Measurements from ENCODE around the gene CREB5.

The CREB5 gene

DNA sequence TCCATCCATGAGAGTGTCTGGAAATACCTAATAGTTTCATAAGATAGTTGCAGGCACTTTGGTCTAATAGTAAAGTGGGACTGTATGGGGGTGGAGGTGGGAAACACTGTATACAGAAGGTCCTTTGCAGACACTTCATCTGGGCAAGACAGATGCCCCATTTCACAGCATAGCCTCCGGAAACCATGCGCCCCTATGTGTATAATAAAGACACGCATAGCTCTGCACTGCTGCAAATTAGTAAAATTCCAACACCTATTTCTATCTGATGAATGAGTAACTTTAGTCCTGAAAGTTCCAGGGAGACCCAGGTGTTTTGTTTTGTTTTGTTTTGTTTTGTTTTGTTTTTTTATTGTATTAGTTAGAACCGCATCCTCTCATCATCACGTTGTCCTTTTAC, 187.1 kb downstream of the CREB5 start:
- Histone ChIP-seq H3K4me2 (ENCODE audit: insufficient read depth, low read length) (no peak overlapping the region), H3K27ac (ENCODE audit: low read length) (no peak overlapping the region), H3K9ac (ENCODE audit: low read depth, low read length) (no peak overlapping the region), H3K4me3 (ENCODE audit: low read depth in 1 of 2, low read length in 2 of 2) (no peak overlapping the region), H3K9me3 (ENCODE audit: insufficient read depth, low read length, severe bottlenecking) (no peaks in the 10 kb centered on the region), H3K4me1 (ENCODE audit: insufficient read depth, low read length) (no peaks in the 10 kb centered on the region), H3K79me2 (ENCODE audit: insufficient read depth, low read length) (no peaks in the 10 kb centered on the region), H2AFZ (ENCODE audit: low read depth, low read length) (no peak overlapping the region), H3K27me3 (ENCODE audit: insufficient read depth, low read length, poor library complexity) (no peaks in the 10 kb centered on the region), H3K36me3 (ENCODE audit: insufficient read depth, low read length) (no peaks in the 10 kb centered on the region), H4K20me1 (ENCODE audit: insufficient read depth, low read length) (no peaks in the 10 kb centered on the region)
- DNase-seq (no peak), ATAC-seq (ENCODE audit: insufficient read depth, low read depth) (no peak)
- TF ChIP-seq EZH2 (IDR thresholded peaks at IDR 0.05; ENCODE audit: borderline replicate concordance, low read depth, low read length, severe bottlenecking): no peak
- TF ChIP-seq, protein P1, sequence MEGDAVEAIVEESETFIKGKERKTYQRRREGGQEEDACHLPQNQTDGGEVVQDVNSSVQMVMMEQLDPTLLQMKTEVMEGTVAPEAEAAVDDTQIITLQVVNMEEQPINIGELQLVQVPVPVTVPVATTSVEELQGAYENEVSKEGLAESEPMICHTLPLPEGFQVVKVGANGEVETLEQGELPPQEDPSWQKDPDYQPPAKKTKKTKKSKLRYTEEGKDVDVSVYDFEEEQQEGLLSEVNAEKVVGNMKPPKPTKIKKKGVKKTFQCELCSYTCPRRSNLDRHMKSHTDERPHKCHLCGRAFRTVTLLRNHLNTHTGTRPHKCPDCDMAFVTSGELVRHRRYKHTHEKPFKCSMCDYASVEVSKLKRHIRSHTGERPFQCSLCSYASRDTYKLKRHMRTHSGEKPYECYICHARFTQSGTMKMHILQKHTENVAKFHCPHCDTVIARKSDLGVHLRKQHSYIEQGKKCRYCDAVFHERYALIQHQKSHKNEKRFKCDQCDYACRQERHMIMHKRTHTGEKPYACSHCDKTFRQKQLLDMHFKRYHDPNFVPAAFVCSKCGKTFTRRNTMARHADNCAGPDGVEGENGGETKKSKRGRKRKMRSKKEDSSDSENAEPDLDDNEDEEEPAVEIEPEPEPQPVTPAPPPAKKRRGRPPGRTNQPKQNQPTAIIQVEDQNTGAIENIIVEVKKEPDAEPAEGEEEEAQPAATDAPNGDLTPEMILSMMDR (IDR thresholded peaks at IDR 0.05; ENCODE audit: borderline replicate concordance, extremely low read depth, low read length, poor library complexity, severe bottlenecking): no peak

DNA sequence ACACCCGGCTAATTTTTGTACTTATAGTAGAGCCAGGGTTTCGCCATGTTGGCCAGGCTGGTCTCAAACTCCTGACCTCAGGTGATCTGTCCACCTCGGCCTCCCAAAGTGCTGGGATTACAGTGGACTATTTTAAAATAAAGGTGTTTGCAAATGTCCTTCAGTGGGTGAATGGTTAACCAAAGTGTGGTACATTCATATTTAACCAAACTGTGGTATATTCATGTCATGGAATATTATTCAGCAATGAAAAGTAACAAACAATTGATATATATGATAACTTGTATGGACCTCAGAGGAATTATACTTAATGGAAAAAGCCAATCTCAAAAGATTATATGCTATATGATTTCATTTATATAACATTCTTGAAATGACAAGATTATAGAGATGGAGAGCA, 190.0 kb downstream of the CREB5 start:
- Histone ChIP-seq H3K4me1 (ENCODE audit: insufficient read depth, low read length) (no peaks in the 10 kb centered on the region), H3K4me3 (ENCODE audit: low read depth in 1 of 2, low read length in 2 of 2) (no peak overlapping the region), H3K4me2 (ENCODE audit: insufficient read depth, low read length) (no peak overlapping the region), H3K27me3 (ENCODE audit: insufficient read depth, low read length, poor library complexity) (peaks cover 2% of the 10 kb centered on the region), H4K20me1 (ENCODE audit: insufficient read depth, low read length) (no peaks in the 10 kb centered on the region), H3K9me3 (ENCODE audit: insufficient read depth, low read length, severe bottlenecking) (no peaks in the 10 kb centered on the region), H3K9ac (ENCODE audit: low read depth, low read length) (no peak overlapping the region), H3K36me3 (ENCODE audit: insufficient read depth, low read length) (no peaks in the 10 kb centered on the region), H3K79me2 (ENCODE audit: insufficient read depth, low read length) (no peaks in the 10 kb centered on the region), H3K27ac (ENCODE audit: low read length) (no peak overlapping the region), H2AFZ (ENCODE audit: low read depth, low read length) (no peak overlapping the region)
- DNase-seq: no peak
- ATAC-seq (ENCODE audit: insufficient read depth, low read depth): no peak
- no peak for TF ChIP-seq EZH2 (IDR thresholded peaks at IDR 0.05; ENCODE audit: borderline replicate concordance, low read depth, low read length, severe bottlenecking)
- TF ChIP-seq, protein P1 (IDR thresholded peaks at IDR 0.05; ENCODE audit: borderline replicate concordance, extremely low read depth, low read length, poor library complexity, severe bottlenecking): no peak

DNA sequence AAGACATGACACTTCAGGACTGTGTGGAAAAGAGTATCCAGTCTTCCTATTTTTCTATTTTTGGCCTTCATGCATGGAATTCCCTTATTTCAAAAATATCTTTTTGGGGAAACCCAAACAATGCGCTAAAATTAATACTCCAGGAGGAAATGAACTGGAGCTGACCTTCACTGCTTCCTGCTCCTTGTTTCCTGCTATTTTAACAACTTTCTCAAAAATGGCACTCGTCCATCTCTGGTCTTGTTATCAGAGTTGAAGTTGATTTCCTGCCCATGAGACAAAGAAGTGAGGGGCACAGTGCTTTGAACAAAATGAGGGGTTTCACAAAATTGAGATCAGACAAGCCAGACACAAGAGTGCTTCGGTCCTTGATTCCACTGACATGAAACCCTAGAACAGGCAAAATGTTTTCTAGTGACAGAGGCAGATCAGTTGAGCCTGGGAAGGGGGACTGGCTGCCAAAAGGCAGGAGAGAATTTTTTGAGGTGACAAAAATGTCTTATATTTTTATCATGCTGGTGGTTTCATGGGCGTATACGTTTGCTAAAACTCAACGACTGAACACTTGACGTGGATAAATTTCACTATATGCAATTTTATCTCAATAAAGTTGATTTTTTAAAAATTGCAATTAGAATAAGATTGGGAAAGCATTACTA, 193.2 kb downstream of the CREB5 start:
- Histone ChIP-seq H3K27me3 (ENCODE audit: insufficient read depth, low read length, poor library complexity) (peaks cover 2% of the 10 kb centered on the region), H3K79me2 (ENCODE audit: insufficient read depth, low read length) (no peaks in the 10 kb centered on the region), H3K9me3 (ENCODE audit: insufficient read depth, low read length, severe bottlenecking) (no peaks in the 10 kb centered on the region), H4K20me1 (ENCODE audit: insufficient read depth, low read length) (no peaks in the 10 kb centered on the region), H3K4me3 (ENCODE audit: low read depth in 1 of 2, low read length in 2 of 2) (no peak overlapping the region), H3K4me2 (ENCODE audit: insufficient read depth, low read length) (no peak overlapping the region), H3K4me1 (ENCODE audit: insufficient read depth, low read length) (no peaks in the 10 kb centered on the region), H3K36me3 (ENCODE audit: insufficient read depth, low read length) (no peaks in the 10 kb centered on the region), H2AFZ (ENCODE audit: low read depth, low read length) (no peak overlapping the region), H3K9ac (ENCODE audit: low read depth, low read length) (no peak overlapping the region), H3K27ac (ENCODE audit: low read length) (no peak overlapping the region)
- ATAC-seq (ENCODE audit: insufficient read depth, low read depth) (no peak), DNase-seq (no peak)
- TF ChIP-seq, protein P1 (IDR thresholded peaks at IDR 0.05; ENCODE audit: borderline replicate concordance, extremely low read depth, low read length, poor library complexity, severe bottlenecking): no peak
- no peak for TF ChIP-seq EZH2 (IDR thresholded peaks at IDR 0.05; ENCODE audit: borderline replicate concordance, low read depth, low read length, severe bottlenecking)

Measured in DND-41 (cell line).